ENCODE data around the gene CDT1.

GRCh38 chr16:88803264-88803987 lies at the start of gene CDT1:
- TF ChIP-seq MAX (IDR thresholded peaks at IDR 0.05) (no peak), RAD21 (IDR thresholded peaks at IDR 0.05; ENCODE audit: low read depth) (no peak), JUND (IDR thresholded peaks at IDR 0.05) (no peak), CTCF (IDR thresholded peaks at IDR 0.05 in 2 of 3, conservative IDR thresholded peaks at IDR 0.05 in 1 of 3; ENCODE audit: borderline replicate concordance in 1 of 3, insufficient read depth in 1 of 3, low read depth in 2 of 3, low read length in 2 of 3) (no peak), ELF1 (IDR thresholded peaks at IDR 0.05; ENCODE audit: borderline replicate concordance, low read depth) (no peak), EZH2phosphoT487 (IDR thresholded peaks at IDR 0.05; ENCODE audit: borderline replicate concordance) (no peak)
